GM19452 (cell line): ENCODE data around the gene DMRT3.

Source experiments
- ATAC-seq: cut with Tn5 transposase; IDR thresholded peaks from one replicate; pipeline ENCODE4 v1.9.1; 2021; ENCODE audit not compliant: unreplicated experiment

The DMRT3 gene

GRCh38 chr9:970151-970996, 6.1 kb upstream of the DMRT3 start:
- ATAC-seq = no peak

- no peak for ATAC-seq
Observed at GRCh38 chr9:971901-972500, 4.5 kb upstream of the DMRT3 start.

GRCh38 chr9:972501-973294, 3.8 kb upstream of the DMRT3 start:
- ATAC-seq = no peak

GRCh38 chr9:973295-973834, 3.1 kb upstream of the DMRT3 start:
- ATAC-seq = no peak

GRCh38 chr9:974031-974995, 2.1 kb upstream of the DMRT3 start:
- ATAC-seq = no peak

GRCh38 chr9:974996-975739, 1.3 kb upstream of the DMRT3 start:
- no peak for ATAC-seq

GRCh38 chr9:975740-976257, 656 bp upstream of the DMRT3 start:
- ATAC-seq = no peak

- ATAC-seq = no peak
Observed at GRCh38 chr9:976943-977837, 735 bp downstream of the DMRT3 start.

- ATAC-seq = no peak
Observed at GRCh38 chr9:977838-978830, 1.7 kb downstream of the DMRT3 start.

- ATAC-seq = no peak
Observed at GRCh38 chr9:979983-980382, 3.5 kb downstream of the DMRT3 start.

GRCh38 chr9:980640-981039, 4.2 kb downstream of the DMRT3 start:
- no peak for ATAC-seq

- no peak for ATAC-seq
Observed at GRCh38 chr9:981491-981898, 5.0 kb downstream of the DMRT3 start.

GRCh38 chr9:982394-983230, 6.2 kb downstream of the DMRT3 start:
- no peak for ATAC-seq

GRCh38 chr9:994005-994404, 17.6 kb downstream of the DMRT3 start:
- ATAC-seq = peak; percentile 70

- no peak for ATAC-seq
Observed at GRCh38 chr9:995192-995591, 18.7 kb downstream of the DMRT3 start.

- ATAC-seq = no peak
Observed at GRCh38 chr9:995781-996180, 19.3 kb downstream of the DMRT3 start.
